Kidney (tissue), 2 donors: ENCODE data around the gene PADI2. TPM values are rescaled to one million over a fixed set of nuclear protein-coding genes. Genes with fewer than 3 reads are reported as not detected.

ENCODE experiments used
- polyA plus RNA-seq: library from polyadenylated mRNA; stranded (reverse); fragments of 350-450 nt; fragmentation: Illumina TruSeq; extraction: RNeasy Lipid Tissue Mini Kit (QIAGEN cat#74804); gene quantifications from one replicate; pipeline ENCODE4 v1.2.3, GENCODE V29; 2014; ENCODE audit warnings: low read depth, low replicate concordance; ENCODE audit not compliant: insufficient read depth
- total RNA-seq: library from RNA; stranded (reverse); fragmentation: NEBNext Ultra II Directional; extraction: Animal tissue kit (Norgen Biotek cat#: 25700); gene quantifications from one replicate; pipeline ENCODE4 v1.2.1, GENCODE V29; 2021
- donor health status: DM: yes; HTN: yes; CAD: no.

Gene PADI2
- total and polyA plus RNA-seq, 2 donors from 2014 or later, result 6.0 to 11.7 TPM

Other genes starting within 250 kb of the PADI2 start
- 8,605 TPM for gene RNU1-2, start 223.5 kb downstream of the PADI2 start, total RNA-seq
- 26.8 TPM for gene RNU1-2, start 223.5 kb downstream of the PADI2 start, polyA plus RNA-seq
- gene CROCC, start 197.5 kb downstream of the PADI2 start, total RNA-seq, result 30.5 TPM
- gene CROCC, start 197.5 kb downstream of the PADI2 start, polyA plus RNA-seq, result 10.6 TPM
- gene MFAP2, start 138.8 kb downstream of the PADI2 start, total RNA-seq, result 7.2 TPM
- 8.2 TPM for gene MFAP2, start 138.8 kb downstream of the PADI2 start, polyA plus RNA-seq
- 38.6 TPM for gene ATP13A2, start 107.5 kb downstream of the PADI2 start, total RNA-seq
- gene ATP13A2, start 107.5 kb downstream of the PADI2 start, polyA plus RNA-seq, result 23.8 TPM
- gene SDHB, start 65.4 kb downstream of the PADI2 start, total RNA-seq, result 92.0 TPM
- 313 TPM for gene SDHB, start 65.4 kb downstream of the PADI2 start, polyA plus RNA-seq
- 1.3 TPM for gene PADI1, start 85.7 kb upstream of the PADI2 start, total RNA-seq
- gene PADI1, start 85.7 kb upstream of the PADI2 start, polyA plus RNA-seq, result not detected
- not detected for gene PADI3, start 129.6 kb upstream of the PADI2 start, total RNA-seq
- not detected for gene PADI3, start 129.6 kb upstream of the PADI2 start, polyA plus RNA-seq
- 0.35 TPM for gene PADI4, start 188.7 kb upstream of the PADI2 start, total RNA-seq
- gene PADI4, start 188.7 kb upstream of the PADI2 start, polyA plus RNA-seq, result not detected